ENCODE results near the gene HLA-DOA.
A peak's percentile ranks its signal among the peaks of the same experiment; 100 is the strongest.

The HLA-DOA gene

GRCh38 chr6:33015798-33016197 is 6.4 kb upstream of the HLA-DOA start:
- DNase-seq = no peak

GRCh38 chr6:33014841-33015634 is 5.6 kb upstream of the HLA-DOA start:
- peak; percentile 60 for DNase-seq

GRCh38 chr6:33013608-33014007 is 4.2 kb upstream of the HLA-DOA start:
- DNase-seq = no peak

DNA sequence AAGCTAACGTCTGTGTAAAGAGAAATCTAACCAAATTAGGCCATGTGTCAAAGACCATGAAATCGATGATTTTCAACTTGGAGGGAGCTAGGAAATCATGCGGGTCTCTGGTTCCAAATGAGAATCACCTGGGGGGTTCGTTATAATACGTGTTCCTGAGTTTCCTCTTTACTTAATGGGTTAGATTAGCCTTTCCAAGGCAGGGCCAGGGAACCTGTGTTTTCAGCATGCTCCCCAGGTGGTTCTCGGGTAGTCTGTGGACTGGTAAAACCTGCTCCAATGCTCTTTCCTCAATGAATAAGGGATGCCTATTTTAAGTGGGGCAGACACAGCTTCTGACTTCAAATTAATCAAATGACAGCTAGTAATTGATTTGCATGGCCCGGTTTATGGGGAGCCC is 965 bp upstream of the HLA-DOA start:
- DNase-seq = no peak

- DNase-seq = no peak
These were observed 1.5 kb downstream of the HLA-DOA start for GRCh38 chr6:33007831-33008400.

GRCh38 chr6:33004940-33005339 is 4.5 kb downstream of the HLA-DOA start:
- DNase-seq = no peak

DNA sequence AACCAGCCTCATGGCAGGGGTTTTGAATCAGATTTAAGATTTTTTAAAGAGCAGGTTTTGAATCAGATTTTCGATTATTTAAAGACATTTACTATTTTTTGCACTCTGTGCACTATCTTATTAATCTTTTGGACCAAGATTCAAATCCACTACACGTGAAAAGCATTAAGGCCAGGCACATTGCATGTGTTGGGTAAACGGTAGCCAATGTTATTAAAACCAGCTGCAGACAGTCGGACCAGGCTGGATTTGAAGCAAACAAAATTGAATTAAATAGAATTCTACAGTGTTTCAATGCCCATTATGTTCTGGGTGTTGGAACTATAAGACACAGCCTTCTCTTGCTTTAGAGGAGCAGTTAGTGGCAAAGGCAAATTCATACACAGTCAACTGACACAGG is 7.7 kb downstream of the HLA-DOA start:
- no peak for DNase-seq

DNA sequence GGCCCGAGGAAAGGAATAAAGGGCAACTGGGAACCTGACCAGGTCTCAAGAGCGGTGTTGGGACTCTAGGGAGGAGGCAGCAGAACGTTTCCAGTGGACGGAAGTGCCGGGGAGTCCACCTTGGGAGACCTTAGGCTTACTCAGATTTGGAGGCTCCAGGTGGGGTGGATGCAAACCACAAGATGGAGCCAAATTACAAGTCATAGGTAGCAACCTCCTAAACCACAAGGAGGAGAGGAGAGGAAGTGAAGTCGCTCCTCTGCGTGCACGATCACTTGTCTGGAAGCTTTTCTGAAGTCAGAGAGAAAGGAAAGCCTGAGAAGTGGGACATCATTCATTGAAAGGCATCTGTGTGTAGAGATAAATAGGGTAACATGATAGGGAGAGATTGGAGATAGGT is 9.3 kb downstream of the HLA-DOA start:
- DNase-seq = peak; percentile 30

GRCh38 chr6:32995448-32995847 is 13.9 kb downstream of the HLA-DOA start:
- no peak for DNase-seq

- DNase-seq = no peak
These were observed 15.9 kb downstream of the HLA-DOA start for GRCh38 chr6:32993363-32993973.

- DNase-seq = no peak
These were observed 17.4 kb downstream of the HLA-DOA start for GRCh38 chr6:32991972-32992371.

GRCh38 chr6:32989368-32989767 is 20.0 kb downstream of the HLA-DOA start:
- no peak for DNase-seq

- DNase-seq = peak; percentile 96
These were observed 24.6 kb downstream of the HLA-DOA start for GRCh38 chr6:32984622-32985389.

DNA sequence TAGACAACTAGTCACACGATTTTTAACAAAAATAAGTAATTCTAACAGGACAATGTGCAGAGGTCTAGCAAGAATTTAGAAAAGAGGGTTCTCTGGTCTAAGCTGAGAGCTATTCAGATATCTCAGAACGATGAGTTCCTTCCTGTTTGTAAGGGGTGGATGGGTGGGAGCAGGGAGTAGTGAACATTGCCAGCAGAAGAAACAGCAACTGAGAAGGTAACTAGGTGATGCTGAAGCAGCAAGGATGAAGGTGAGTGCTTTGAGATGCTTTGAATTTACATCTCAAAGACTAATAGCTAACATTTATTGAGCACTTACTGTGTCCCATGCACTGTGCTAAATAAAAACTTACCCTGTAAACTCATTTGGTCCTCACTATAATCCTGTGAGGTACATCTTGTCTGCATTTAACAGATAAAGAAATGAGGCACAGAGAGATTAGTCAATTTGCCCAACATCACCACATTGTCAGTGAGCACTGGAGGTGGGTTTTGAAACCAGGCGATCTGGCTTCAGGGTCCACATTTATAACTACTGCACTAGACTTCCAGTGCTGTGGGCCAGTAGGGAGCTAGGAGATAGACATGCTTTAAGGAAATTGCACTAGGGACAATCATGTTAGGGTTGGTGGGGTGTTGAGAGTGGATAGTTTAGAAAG is 25.3 kb downstream of the HLA-DOA start:
- DNase-seq = no peak

DNA sequence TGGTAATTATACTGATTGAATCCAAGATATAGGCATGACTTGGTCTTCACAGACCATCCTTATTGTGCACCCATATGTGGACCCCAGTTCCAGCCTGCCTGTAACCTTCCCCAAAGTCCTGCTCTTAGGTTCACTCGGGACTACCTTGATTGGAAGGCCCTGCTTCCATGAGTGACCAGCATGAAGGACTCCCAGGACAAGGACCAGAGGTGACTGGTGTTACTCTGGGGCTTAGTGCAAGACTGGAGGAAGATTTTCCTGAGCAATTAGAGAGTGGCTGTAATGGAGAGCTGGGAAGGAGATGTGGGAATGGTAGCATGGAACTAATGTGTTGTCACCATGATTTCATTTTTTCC is 25.9 kb downstream of the HLA-DOA start:
- DNase-seq = no peak

DNA sequence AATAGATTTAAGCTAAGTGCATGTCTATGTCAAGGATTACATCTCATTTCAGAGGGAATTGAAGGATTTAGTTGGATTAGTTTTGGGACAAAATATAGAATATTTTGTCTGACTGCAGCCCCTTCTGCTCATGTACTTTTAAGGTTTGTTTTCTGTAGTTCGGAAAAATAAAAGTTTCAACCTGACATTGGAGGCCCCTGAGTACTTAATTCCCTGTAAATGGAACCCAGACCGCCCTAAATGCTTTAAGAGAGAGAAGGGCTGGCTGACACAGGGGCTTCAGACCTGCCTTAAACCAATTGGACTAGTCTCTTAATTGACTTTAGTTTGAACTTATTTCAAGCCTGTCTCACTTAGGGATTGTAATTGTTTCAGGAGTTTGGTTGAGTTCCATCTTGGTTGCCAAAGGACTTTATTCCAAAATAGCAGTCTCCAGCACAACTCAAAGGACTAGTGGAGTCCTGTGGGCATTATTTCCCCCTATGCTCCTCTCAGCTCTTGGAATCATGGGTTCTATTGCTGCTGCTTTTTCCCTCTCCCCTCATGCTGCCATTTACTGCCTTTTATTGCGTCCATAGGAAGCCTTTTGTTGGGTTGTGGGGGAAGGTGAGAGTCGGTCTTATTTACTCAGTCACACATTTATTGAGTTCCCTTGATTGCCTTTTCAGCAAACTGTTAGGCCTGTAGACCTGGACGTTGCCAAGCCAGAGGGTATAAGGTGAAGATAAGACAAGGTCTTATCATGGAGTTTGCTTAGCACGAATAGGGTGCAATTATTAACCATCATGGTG is 26.5 kb downstream of the HLA-DOA start:
- DNase-seq = no peak

GRCh38 chr6:32982084-32982701 is 27.2 kb downstream of the HLA-DOA start:
- no peak for DNase-seq

GRCh38 chr6:32980488-32981038 is 28.8 kb downstream of the HLA-DOA start:
- DNase-seq = no peak

- no peak for DNase-seq
These were observed 29.5 kb downstream of the HLA-DOA start for GRCh38 chr6:32979720-32980487.

GRCh38 chr6:32977953-32978324 is 31.5 kb downstream of the HLA-DOA start:
- DNase-seq = no peak

Data from CD4-positive, alpha-beta T cell treated with Interleukin-17A for 4 hours (primary cell).